ELF-1 (cell line): ENCODE measurements around the gene CLIC4.
"Not testable (repeated sequence)": the region's sequence is repeated elsewhere in the genome, so short reads cannot be mapped to it uniquely, and the experiment has no call there.

ENCODE experiments used
- DNase-seq: peaks from one replicate; pipeline ENCODE4 v3.0.0-alpha.2; 2016; ENCODE audit warnings: low read depth, low spot score

Gene CLIC4

DNA sequence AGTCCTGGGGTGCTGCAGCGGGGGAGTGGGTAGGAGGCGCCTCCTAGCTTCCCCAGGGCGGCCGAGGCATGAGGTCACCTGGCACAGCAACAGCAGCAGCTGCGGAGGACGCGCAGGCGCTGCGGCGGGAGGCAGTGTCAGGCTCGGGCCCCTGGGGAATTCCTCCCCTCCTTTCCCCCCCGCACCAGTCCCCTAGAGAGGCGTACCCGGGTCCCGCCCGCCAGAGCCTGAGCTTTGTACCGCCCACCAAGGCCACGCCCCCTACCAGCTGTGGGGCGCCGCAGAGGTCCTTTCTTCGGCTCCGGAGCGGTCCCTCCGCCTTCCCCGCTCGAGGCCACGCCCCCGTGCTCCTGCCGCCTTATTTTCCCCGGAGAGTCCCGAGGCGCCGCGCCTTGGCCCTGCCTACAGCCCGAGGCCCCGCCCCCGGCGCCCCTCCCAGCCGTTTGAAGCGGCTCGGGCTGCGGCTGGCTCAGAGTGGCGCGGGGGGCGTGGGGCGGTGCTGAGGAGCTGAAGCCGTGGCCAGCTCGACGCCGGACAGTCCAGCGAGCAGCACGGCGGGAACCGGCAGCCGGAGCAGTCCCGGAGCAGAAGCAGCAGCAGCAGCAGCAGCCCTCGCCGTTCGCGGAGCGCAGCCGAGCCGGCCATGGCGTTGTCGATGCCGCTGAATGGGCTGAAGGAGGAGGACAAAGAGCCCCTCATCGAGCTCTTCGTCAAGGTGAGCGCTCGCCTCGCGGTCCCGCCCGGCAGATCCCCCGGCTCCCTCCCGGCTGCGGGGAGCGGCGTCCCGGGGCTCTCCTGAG, at the start of gene CLIC4:
CLIC4 (plus strand) TSS at position 537 of the 800 bp plus-strand sequence; CDS start at position 644, 107 bp downstream.
- peak; percentile 100 for DNase-seq

DNA sequence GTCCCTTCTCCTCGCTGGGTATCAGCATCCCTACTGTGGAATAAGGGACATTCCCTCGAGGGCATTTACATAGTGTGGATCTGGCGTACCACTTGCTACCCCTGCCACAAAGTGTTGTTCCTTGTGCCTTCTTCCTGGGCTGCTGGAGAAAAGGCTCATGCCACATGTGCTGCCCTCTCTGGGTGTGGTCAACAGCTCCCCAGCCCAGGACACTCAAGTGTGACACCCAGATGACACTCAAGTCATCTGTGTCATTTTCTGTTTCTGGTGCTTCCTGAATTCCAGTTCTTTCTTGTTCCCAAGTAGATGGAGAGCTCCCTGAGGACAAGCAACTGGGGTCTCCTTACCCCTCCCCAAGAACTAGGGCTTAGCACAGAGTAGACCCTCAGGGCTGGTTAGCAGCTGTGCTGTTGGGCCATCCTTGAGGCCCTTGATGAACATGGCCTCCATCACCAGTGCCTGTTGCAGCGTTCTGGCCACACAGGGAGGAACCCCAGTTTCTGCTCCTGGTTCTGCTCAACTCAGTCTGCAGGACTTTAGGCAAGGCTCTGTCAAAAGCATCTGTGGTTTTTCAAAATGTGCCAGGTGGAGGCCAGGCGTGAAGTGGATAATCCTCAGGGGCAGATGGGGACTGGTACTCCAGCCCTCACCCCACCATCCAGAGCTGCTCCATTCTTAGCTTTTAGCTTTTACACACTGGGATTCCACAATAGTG, 49.0 kb upstream of the CLIC4 start:
- no peak for DNase-seq

DNA sequence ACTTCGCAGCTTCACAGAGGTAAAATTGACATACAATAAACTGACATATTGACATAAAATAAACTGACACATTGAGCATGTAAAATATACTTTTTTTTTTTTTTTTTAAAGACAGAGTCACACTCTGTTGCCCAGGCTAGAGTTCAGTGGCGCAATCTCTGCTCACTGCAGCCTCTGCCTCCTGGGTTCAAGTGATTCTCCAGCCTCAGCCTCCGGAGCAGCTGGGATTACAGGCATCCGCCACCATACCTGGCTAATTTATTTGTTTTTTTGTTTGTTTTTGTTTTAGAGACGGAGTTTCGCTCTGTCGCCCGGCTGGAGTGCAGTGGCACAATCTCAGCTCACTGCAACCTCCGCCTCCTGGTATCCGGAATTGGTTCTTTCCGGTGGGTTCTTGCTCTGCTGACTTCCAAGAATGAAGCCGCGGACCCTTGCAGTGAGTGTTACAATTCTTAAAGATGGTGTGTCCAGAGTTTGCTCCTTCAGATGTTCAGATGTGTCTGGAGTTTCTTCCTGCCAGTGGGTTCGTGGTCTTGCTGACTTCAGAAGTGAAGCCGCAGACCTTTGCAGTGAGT, 48.4 kb upstream of the CLIC4 start:
- no peak for DNase-seq

DNA sequence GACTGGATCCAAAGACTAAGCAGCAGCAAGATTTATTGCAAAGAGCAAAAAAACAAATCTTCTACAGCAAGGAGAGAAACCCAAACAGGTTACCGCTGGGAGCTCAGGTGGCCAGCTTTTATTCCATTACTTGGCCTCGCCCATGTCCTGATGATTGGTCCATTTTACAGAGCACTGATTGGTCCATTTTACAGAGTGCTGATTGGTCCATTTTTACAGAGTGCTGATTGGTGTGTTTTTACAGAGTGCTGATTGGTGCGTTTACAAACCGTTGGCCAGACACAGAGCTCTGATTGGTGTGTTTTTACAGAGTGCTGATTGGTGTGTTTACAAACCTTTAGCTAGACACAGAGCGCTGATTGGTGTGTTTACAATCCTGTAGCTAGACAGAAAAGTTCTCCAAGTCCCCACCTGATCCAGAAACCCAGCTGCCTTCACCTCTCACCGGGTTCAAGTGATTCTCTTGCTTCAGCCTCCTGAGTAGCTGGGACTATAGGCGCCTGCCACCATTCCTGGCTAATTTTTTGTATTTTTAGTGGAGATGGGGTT, 47.7 kb upstream of the CLIC4 start:
- DNase-seq = not testable (repeated sequence)

DNA sequence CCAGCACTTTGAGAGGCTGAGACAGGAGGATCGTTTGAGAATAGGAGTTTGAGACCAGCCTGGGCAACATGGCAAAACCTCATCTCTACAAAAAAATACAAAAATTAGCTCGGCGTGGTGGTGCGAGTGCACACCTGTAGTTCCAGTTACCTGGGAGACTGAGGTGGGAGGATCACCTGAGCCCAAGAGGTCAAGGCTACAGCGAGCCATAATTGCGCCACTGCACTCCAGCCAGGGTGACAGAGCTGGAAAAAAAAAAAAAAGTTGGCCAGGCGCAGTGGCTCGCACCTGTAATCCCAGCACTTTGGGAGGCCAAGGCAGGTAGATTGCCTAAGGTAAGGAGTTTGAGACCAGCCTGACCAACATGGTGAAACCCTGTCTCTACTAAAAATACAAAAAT, 46.9 kb upstream of the CLIC4 start:
- not testable (repeated sequence) for DNase-seq

DNA sequence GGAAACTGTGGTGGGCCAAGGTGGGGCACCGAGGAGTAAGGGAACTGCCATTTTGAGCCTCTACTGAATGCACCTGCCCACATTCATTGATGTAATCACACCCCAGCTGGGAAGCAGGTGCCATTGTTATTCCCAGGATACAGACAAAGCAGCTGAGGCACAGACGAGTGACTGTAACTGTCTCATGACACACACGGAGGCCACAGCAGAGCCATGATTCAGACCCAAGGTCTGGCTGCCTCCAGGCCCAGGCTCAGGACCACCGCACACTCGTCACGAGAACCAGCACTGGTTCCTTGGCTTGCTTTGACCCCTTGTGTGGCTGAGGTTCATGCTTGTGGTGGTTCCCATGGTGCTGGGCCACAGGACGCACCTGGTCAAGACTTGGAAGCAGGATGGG, 45.6 kb upstream of the CLIC4 start:
- DNase-seq = no peak

DNA sequence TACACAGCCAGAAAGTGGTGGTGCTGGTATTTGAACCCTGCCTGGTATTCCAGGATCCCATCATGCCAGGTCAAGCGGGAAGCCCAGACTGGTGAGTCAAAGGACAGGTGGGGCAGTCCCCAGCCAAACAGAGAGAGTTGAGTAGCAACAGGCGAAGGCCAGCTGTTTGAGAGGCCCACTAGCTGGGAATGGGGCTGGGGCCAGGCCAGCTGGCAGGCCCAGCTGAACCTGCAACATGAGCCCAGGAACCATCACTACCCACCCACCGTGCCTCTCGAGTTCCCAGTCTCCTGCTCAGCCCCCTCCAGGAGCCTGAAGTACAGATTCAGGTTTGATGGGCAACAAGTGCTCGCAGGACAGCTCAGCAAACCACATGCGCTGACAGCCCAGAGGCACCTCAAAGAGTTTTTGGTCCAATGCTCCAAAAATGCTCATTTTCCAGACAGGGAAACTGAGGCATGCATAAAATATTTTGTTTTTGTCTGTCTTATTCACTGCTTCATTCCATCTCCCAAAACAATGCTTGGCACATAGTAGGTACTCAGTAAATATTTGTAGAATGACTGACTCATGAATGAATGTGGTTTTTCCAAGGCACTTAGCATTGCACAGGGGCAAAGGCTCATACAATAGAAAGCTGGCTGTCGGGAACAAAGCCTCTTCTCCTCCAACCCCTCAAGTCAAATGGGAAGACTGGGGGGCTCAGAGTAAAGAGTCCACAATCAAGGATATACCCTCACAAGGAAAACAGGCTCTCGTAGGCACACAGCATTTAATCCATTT, 42.5 kb upstream of the CLIC4 start:
- DNase-seq = peak; percentile 50

DNA sequence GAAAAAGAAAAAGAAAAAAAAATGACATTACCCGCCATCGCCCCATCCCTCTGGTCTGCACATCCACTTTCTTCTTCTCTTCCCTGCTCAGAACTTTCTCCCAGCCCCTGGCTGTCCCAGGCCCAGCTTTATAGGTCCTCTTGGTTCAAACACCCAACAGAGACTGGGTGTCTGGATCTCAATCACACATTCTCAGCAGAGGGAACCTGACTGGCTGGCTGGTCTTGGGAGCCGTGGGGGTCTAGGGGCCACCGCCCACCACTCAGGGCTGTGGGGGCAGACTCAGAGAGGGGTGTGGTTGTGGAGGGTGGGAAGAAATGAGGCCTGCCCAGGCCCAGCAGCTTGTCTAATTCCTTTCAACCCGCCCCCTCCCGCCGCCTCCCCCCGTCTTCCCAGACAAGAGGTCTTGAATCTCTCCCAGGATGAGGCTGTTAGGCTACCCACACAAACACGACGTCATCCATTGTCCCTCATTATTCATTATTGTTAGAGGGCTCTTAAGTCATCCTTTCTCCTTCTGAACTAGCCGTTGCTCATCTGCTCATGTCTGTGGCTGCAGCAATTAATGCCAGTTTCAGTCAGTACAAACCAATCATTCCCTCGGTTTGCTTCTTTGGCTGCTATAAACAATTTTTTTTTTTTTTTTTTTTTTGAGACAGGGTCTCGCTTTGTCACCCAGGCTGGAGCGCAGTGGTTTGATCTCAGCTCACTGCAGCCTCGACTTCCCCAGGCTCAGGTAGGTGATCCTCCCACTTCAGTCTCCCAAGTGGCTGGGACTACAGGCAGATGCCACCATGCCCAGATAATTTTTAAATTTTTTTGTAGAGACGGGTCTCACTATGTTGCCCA, 40.6 kb upstream of the CLIC4 start:
- peak; percentile 65 for DNase-seq

DNA sequence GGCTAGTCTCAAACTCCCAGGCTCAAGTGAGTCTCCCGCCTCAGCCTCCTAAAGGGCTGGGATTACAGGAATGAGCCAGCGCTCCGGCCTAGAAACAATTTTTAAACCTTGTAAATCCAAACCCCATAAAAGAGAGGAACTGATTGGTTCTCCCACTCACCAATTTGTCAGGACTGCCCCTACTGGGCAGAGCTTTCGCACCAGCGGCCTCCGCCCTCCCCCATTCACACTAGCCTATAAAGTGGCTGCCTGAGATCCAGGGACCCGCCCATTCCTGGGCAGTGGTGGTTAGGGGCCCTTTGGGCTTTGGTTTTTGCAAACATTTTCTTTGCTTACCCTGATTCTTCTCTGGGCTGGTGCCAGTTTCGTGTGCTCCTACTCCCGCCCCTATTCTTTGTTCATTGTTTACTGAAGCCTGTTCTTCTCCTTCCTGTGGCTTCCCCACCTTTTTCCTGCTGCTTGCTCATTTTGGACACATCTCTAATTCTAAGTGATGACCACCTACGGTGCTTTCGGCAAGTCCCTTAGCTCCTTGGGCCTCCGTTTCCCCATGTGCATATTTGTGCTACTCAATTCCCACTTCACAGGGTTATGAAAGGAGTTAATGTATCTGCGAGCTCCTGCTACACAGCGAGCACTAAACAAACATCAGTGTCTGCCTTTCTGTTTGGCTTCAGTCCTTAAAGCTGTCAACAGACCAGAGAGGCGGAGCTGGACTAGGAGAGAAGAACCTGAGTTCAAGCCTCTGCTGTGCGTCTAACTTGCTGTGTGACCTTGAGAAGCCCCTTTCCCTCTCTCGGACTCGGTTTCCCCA, 39.8 kb upstream of the CLIC4 start:
- DNase-seq = peak; percentile 96

DNA sequence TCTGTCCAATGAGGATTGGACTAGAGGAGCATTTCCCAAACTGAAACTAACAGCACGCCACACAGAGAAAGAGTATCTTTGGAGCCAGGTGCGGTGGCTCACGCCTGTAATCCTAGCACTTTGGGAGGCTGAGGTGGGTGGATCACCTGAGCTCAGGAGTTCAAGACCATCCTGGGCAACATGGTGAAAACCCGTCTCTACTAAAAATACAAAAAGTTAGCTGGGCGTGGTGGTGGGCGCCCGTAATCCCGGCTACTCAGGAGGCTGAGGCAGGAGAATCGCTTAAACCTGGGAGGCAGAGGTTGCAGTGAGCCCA, 39.2 kb upstream of the CLIC4 start:
- not testable (repeated sequence) for DNase-seq

DNA sequence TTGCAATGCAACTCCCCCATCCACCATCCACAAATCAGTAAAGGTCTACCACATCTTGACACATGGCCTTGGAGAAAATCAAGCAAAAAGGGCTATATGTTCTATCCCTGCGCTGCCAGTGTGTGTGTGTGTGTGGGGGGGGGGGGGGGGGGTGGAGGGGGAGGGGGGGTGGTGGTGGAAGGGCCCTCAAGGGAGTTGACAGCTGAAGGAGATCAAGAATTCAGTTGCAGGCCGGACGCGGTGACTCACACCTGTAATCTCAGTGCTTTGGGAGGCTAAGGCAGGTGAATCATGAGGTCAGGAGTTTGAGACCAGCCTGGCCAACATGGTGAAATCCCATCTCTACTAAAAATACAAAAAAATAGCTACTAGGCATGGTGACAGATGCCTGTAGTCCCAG, 37.6 kb upstream of the CLIC4 start:
- no peak for DNase-seq

DNA sequence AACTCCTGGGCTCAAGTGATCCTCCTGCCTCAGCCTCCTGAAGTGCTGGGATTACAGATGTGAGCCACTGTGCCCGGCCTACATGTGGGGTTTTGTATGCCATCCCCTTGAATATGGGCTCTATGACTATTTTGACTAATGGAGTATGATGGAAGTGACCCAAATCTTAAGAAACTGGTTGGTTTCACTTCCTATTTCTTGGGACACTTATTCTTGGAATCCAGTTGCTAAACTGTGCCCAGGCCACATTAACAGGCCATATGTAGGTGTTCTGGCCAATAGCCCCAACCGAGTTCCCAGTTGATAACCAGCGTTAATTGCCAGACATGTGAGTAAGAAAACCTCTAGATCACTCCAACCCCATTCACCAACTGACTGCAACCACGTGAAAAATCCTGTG, 36.3 kb upstream of the CLIC4 start:
- no peak for DNase-seq

DNA sequence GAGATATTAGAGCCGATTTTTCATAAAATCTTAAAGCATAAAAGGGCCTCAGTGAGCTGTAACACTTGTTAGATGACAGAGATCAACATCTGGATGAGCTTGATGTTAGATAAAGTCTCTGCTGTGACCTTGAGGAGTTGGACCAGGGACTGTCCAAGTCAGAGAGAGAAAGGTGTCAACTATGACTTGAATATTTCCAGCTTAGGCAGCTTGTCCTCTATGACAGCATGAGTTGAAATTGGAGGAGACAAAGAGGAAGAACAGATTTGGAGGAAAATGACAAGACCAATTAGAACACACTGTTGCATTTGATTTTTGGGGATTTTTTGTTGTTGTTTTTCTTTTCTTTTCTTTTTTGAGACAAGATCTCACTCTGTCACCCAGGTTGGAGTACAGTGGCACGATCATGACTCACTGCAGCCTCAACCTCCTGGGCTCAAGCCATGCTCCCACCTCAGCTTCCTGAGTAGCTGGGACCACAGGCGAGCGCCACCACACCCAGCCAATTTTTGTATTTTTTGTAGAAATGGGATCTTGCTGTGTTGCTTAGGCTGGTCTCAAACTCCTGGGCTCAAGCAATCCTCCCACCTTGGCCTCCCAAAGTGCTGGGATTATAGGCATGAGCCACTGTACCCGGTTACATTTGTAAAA, 35.3 kb upstream of the CLIC4 start:
- DNase-seq = no peak

DNA sequence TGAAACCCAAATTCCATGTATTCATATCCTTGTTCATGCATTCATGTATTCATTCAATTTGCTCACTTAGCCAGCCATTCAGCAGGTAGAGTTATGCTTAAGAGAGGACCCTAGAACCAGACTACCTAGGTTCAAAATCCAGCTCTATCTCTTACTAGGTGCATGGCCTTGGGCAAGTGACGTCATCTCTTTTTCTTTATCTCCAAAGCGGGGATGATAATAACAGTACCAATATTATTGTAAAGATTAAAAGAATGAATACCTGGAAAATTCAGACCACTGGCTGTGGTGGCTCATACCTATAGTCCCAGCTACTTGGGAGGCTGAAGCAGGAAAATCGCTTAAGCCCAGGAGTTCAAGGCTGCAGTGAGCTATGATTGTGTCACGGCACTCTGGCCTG, 33.9 kb upstream of the CLIC4 start:
- no peak for DNase-seq

DNA sequence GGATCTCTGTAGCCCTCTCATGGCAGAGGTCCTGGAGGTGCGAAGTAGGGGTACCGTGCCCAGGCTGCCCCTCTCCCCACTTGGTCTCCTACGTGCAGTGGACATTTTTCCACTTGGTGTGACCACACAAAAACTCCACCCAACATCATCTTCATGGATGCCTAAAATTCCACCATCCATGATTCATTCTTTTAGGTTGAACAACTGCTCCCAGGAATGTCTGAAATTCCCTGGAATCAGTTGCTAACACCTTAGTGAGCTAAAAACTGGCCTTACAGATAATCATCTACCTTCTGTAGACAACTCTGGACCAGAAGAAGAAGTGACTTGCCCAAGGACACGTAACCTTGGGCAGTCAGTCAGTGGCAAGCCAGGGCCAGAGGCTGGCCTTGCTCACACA, 32.1 kb upstream of the CLIC4 start:
- DNase-seq = no peak

DNA sequence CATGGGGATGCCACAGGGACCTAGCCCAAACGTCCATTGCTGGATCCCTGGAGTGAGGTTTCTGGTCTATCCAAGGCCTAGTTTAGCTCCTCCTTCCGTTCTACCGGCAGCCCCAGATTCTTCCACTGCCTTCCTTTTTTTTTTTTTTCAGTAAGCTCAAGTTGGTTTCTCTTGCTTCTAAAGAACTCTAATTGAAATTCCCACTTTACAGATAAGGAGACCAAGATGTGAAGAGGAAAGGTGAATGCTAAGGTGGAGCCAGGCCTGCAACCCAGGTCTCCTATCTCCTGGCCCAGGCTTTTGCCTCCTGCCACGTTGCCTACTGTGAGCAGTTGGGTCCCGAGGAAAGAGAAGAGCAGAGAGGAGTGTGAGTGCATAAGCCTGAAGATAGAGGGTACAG, 31.5 kb upstream of the CLIC4 start:
- no peak for DNase-seq

DNA sequence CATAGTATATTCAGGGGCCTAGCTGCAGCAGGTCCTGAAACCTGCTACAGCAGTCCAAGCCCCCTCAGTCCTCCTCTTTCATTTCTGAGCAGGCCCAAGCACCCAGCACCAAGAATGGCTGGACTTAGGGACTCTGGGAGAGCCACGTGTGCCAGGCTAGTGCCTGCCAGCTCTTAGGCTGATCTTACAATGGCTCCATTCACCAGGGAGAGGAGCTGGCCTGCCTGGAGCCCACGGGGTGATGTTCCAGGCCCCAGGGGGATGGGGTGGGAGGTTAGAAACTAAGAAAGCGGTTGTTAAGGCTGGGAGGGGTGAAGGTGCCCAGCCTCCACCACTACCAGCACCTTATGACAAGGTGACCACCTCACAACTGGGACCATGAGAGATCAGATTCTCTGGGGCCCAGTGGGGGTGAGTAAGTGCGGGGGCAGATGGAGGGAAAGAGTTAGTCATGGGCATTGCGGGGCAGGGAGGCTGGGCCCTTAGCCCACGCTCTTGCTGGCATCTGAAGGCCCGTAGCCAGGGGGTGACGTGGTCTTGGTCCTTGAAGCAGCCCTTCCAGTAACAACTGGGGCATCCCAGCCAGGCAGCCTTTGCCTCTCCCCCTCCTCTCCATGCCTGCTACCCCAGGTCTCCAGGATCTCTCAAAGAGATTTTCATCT, 30.3 kb upstream of the CLIC4 start:
- no peak for DNase-seq

DNA sequence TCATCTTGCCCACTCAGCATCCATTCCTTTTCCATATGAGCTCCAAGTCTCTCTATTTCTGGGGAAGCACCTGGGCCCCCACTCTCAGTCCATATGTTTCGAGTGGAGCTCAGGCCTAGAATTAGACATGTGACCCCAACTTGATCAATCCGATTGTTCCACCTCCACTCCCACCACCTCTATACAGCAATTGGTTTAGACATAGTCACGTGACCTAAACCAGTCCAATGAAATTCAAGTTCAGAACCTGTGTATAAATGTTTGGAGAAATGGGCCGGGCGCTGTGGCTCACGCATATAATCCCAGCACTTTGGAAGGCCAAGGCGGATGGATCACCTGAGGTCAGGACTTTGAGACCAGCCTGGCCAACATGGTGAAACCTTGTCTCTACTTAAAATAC, 29.6 kb upstream of the CLIC4 start:
- no peak for DNase-seq
